ENCODE measurements around the gene HDGFL1. TPM values are rescaled to one million over a fixed set of nuclear protein-coding genes. Genes with fewer than 3 reads are reported as not detected.

Gene HDGFL1
- polyA plus RNA-seq, 1 donor from 2014 or later = not detected

- H3K9ac ChIP-seq (ENCODE audit: low read length) = no peak overlapping the region
- H3K79me2 ChIP-seq (replicated peaks; ENCODE audit: insufficient read depth, low read length) = no peaks in the 10 kb centered on the region
- no peaks in the 10 kb centered on the region for H4K20me1 ChIP-seq (ENCODE audit: insufficient read depth)
- no peak overlapping the region for H3K27ac ChIP-seq (ENCODE audit: low read length)
- H2AFZ ChIP-seq (ENCODE audit: low read depth, low read length) = no peak overlapping the region
- no peaks in the 10 kb centered on the region for H3F3A ChIP-seq (ENCODE audit: insufficient read depth, low read length, poor library complexity, severe bottlenecking)
- H3K36me3 ChIP-seq (ENCODE audit: insufficient read depth, low read length) = no peaks in the 10 kb centered on the region
- no peak overlapping the region for H3K4me3 ChIP-seq (ENCODE audit: low read length)
- H3K27me3 ChIP-seq (ENCODE audit: insufficient read depth, low read depth, low read length) = no peaks in the 10 kb centered on the region
- no peak overlapping the region for H3K4me2 ChIP-seq (ENCODE audit: low read length)
- no peaks in the 10 kb centered on the region for H3K9me3 ChIP-seq (ENCODE audit: low read length)
- TF ChIP-seq REST (IDR thresholded peaks at IDR 0.05; ENCODE audit: borderline replicate concordance) (no peak), TAF1 (IDR thresholded peaks at IDR 0.05; ENCODE audit: low read depth) (no peak), MXI1 (conservative IDR thresholded peaks at IDR 0.05; ENCODE audit: poor library complexity, severe bottlenecking) (no peak), CTCF (IDR thresholded peaks at IDR 0.05; ENCODE audit: poor library complexity, severe bottlenecking) (no peak), POLR2AphosphoS5 (IDR thresholded peaks at IDR 0.05) (no peak), EP300 (conservative IDR thresholded peaks at IDR 0.05; ENCODE audit: poor library complexity, severe bottlenecking) (no peak), SMC3 (conservative IDR thresholded peaks at IDR 0.05; ENCODE audit: poor library complexity) (no peak), RAD21 (conservative IDR thresholded peaks at IDR 0.05) (no peak), EZH2 (IDR thresholded peaks at IDR 0.05; ENCODE audit: borderline replicate concordance, insufficient read depth, low read length, poor library complexity, severe bottlenecking) (no peak)
- H3K9me2 ChIP-seq (ENCODE audit: insufficient read depth, low read length) = no peaks in the 10 kb centered on the region
Measured at GRCh38 chr6:22558288-22558882, 11.0 kb upstream of the HDGFL1 start.

- H3K79me2 ChIP-seq (replicated peaks; ENCODE audit: insufficient read depth, low read length) = no peaks in the 10 kb centered on the region
- H3K9me2 ChIP-seq (ENCODE audit: insufficient read depth, low read length) = no peaks in the 10 kb centered on the region
- H3K4me3 ChIP-seq (ENCODE audit: low read length) = no peak overlapping the region
- H3K36me3 ChIP-seq (ENCODE audit: insufficient read depth, low read length) = no peaks in the 10 kb centered on the region
- no peak overlapping the region for H2AFZ ChIP-seq (ENCODE audit: low read depth, low read length)
- no peaks in the 10 kb centered on the region for H3K27me3 ChIP-seq (ENCODE audit: insufficient read depth, low read depth, low read length)
- no peaks in the 10 kb centered on the region for H4K20me1 ChIP-seq (ENCODE audit: insufficient read depth)
- no peak for TF ChIP-seq POLR2AphosphoS5 (IDR thresholded peaks at IDR 0.05)
- no peak for TF ChIP-seq CTCF (IDR thresholded peaks at IDR 0.05; ENCODE audit: poor library complexity, severe bottlenecking)
- TF ChIP-seq EP300 (conservative IDR thresholded peaks at IDR 0.05; ENCODE audit: poor library complexity, severe bottlenecking) = no peak
- TF ChIP-seq RAD21 (conservative IDR thresholded peaks at IDR 0.05) = no peak
- no peak overlapping the region for H3K27ac ChIP-seq (ENCODE audit: low read length)
- H3K9me3 ChIP-seq (ENCODE audit: low read length) = no peaks in the 10 kb centered on the region
- H3K9ac ChIP-seq (ENCODE audit: low read length) = no peak overlapping the region
- H3K4me2 ChIP-seq (ENCODE audit: low read length) = no peak overlapping the region
- no peaks in the 10 kb centered on the region for H3F3A ChIP-seq (ENCODE audit: insufficient read depth, low read length, poor library complexity, severe bottlenecking)
Measured at GRCh38 chr6:22568854-22569253, 512 bp upstream of the HDGFL1 start.
